ENCODE data around the gene GRAMD4.

GRAMD4 gene

GRCh38 chr22:46671824-46672432 lies 51.7 kb downstream of the GRAMD4 start:
- DNase-seq (ENCODE audit: low read depth): no peak

DNA sequence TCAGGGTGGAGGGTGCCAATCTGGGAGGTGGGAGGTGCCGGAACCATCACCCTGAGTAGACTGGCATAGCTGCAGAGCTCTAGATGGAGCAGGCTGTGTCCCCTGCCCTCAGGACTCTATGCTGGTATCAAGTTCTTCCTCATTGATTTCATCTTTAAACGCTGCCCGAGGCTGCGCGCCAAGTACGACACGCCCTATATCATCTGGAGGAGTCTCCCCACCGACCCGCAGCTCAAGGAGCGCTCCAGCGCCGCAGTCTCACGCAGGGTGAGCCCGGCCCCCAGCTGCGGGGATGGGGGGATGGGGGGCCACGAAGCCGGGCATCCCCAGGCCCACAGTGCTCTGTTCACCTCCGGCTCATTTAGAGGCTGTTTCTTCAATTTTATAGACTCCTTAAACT lies 52.5 kb downstream of the GRAMD4 start:
- DNase-seq (ENCODE audit: low read depth): no peak

GRCh38 chr22:46673205-46673604 lies 53.0 kb downstream of the GRAMD4 start:
- DNase-seq (ENCODE audit: low read depth): no peak

DNA sequence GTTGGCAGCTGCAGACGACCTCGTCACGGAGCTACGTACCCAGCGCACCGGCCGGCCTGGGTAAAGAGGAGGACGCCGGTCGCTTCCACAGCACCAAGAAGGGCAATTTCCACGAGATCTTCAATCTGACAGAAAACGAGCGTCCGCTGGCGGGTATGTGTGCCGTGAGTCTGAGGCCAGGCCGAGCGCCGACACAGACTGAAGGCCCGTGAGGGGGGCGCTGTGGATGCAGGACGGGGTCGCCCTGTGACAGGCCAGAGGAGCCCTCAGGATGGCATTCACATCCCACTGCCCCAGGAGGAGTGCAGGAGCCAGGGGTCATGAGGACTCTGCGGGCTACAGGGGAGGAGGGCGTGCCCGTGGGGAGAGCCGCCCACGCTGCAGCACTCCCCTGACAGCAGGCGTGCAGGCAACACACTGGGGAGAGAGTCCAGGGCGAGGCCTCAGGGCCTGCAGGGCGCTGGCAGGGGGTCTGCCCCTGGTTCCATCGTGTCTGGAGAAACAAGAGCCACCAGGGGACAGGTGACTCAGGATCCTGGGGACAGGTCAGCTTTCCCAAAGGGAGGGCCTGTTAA lies 53.6 kb downstream of the GRAMD4 start:
- DNase-seq (ENCODE audit: low read depth): no peak

DNA sequence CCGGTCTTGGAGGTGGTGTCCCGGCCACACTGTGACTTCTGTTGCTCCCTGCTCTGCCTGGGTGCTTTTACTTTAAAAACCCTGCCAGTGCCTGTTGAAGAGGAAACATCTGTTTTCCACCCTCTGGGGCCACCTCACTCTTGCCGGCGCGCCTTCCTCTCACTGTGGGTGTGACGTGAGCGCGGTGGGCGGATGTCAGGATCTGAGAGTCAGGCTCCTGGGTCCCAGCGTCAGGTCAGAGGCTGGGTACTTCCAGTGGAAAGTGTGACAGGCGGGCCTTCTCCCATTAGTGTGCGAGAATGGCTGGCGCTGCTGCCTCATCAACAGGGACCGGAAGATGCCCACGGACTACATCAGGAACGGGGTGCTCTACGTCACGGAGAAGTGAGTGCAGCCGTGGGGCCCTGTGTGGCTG lies 54.2 kb downstream of the GRAMD4 start:
- peak; percentile 83 for DNase-seq (ENCODE audit: low read depth)

DNA sequence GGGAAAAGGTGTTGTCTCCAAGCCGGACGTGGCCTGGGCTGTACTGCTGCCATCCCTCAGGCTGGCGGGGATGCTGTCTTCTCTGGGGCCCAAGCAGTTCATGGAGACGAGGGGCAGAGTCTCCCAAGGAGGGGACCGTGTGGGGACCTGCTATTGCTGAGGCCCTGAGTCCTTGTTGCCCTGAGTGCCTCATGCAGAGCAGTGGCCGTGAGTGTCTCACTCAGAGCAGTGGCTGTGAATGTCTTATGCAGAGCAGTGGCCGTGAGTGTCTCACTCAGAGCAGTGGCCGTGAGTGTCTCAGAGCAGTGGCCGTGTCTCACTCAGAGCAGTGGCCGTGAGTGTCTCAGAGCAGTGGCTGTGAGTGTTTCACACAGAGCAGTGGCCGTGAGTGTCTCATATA lies 54.7 kb downstream of the GRAMD4 start:
- DNase-seq (ENCODE audit: low read depth): no peak

GRCh38 chr22:46675479-46675878 lies 55.3 kb downstream of the GRAMD4 start:
- DNase-seq (ENCODE audit: low read depth): no peak

- no peak for DNase-seq (ENCODE audit: low read depth)
Measured at GRCh38 chr22:46675938-46676337, 55.8 kb downstream of the GRAMD4 start.

DNA sequence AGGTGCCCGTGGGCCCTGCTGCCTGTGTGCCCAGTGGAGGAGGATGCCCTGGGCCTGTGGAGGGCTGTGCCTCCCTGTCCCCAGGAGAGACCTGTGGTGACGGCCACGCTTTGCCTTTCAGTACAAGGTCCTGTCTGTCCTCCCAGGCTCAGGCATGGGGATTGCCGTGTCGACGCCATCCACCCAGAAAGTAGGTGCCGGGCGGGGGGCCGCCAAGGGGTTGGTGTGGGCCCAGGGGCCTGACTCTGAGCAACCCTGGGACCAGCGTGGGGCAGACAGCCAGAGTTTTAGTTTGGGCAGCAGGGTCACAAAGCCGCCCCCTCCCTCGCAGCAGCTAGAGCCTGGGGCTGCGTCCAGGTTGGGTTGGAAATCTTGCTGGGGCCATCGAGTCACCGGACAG lies 56.3 kb downstream of the GRAMD4 start:
- DNase-seq (ENCODE audit: low read depth): no peak

GRCh38 chr22:46676881-46677280 lies 56.7 kb downstream of the GRAMD4 start:
- DNase-seq (ENCODE audit: low read depth): no peak

DNA sequence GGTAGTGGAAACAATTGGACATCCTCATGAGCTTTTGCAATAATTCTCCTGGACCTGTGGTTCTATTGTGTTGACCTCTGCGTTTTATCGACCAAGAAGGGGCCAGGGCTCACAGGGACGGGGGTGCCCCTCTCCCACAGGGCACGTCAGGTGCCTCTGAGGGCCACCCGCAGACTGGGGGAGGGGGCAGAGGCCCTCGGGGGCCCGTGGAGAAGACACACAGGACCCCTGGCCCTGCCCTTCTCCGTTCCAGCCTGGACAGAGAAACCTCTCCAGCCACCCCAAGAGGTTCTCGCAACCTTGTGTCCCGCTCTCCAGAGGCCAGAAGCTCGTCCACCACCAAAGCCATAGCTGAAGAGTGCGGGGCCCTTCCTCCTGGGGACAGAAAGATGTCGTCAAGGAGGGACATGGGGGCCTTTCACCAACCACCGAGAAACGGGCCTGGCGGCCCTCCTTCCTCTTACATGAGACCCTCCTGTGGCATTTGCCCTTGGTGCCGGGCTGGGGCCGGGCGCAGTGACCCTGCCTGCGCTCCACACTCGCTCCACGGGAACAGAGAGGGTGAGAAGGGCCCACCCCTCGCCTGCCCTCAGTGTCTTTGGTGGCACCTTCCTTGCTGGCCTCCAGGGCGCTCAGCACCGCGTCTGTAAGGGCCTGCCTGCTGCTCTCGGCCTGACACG lies 57.3 kb downstream of the GRAMD4 start:
- no peak for DNase-seq (ENCODE audit: low read depth)

- no peak for DNase-seq (ENCODE audit: low read depth)
Measured at GRCh38 chr22:46678003-46678657, 57.9 kb downstream of the GRAMD4 start.

DNA sequence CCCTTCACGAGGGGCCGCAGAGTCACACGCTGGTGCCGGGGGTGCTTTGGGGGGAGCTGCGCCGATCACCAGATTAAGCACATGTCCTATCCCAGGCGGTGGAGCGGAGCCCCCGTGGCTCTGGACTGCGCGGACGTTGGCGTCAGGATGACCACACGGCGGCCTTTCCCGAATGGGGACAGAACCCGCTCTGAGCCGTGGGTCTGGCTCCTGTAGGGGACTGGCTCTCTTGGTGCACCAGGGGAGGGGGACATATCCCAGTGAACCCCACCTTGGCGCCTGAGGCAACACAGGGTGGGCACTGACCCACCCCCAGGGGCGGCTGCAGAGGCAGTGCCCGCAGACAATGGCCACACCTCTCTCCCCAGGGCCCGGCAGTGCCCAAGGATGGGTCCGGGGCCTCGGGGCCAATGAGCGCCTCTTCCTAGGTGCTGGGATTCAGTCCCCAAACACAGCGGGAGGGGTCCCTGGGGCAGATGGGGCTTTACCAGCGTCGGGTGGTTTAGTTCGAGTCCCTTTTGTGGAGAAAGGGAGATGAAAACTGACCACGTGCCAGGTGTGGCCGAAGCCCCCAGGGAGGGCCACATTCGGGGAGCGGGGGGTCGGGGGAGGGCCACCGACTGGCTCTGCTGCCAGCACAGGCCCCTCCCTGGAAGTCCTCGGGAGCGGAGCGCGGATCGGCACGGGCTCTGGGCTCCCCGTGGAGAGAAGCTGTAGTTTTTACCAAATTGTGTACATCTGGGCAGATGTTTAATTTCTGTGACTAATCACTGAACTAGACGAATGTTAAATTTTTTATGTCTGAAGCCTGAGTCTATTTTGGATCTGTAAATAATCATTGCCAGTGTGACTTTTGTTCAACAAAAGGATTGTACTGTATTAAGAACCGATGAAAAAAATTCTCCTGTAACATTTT lies 58.9 kb downstream of the GRAMD4 start:
- DNase-seq (ENCODE audit: low read depth): no peak

DNA sequence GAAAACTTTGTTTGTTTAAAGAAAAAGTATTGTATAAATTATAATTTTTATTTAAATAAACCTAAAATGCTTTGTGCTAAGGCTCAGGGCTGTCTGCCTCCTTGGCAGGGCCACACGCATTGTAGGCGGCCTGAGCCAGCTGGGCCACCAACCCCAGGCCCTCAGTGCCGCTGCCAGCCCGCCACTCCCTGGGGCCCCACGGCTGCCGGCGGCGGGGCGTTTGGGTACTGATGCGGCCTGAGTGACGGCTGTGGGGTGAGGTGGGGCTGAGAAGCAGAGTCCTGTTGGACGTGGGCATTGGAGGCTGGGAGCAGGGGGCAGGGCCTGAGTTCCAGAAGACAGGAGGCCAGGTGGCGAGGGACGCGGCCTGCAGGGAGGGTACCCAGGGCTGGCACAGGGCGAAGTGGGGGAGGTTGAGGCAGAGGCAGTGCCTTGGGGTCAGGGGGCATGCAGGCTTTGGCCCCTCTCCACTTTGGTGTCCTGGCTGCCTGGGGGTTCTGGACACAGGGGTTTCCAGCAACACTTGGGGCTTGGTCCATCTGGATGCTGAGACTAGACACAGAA lies 59.6 kb downstream of the GRAMD4 start:
- DNase-seq (ENCODE audit: low read depth): no peak

DNA sequence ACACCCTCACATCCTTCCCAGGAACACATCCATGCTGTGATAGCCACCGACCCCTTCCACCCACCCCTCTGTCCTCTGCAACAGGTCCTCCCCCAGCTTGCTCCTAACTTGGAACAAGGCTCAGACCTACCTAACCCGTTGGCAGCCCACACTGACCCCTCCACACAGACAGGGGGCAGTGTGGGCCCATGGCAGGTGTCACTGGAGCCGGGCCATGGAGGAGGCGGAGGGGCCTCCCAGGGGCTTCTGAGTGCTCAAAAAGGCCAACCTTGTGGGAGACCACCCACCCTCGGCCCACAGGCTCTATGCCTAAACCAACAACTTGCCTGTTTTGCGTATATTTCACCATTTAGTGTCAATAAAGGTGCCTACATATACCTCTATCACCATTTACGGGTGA lies 60.8 kb downstream of the GRAMD4 start:
- DNase-seq (ENCODE audit: low read depth): no peak

DNA sequence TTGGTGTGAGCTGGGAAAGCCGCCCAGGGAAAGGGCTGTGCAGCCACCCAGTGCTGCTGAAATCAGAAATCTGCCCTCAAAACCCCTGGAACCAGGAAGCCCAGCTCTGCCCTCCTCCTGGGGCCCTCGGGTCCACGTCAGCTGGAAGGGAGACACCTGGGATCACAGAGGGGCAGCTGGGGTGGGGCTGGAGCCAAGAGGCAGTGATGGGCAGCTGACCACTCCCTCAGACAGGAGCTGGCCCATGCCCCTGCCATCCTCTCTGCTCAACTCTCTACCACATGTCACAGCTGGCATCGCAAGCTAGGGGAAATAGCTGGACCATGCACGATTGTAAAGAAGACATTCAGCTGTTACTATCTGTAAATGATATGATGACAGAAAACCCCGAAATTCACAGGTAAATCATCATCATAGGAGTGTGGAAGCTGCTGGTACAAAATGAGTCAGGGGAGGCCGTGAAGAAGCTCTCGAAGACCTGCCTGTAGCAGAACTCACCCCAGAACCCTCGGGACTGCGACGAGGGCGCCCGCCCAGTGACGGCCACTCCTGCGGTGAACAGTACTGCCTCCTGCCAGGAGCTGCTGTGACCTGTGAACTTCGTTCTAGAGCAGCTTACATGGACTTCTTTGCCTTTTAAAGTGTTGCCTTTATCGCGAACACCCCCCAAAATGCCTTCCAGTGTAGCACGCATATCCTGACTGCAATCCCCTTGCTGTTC lies 62.0 kb downstream of the GRAMD4 start:
- DNase-seq (ENCODE audit: low read depth): no peak

GRCh38 chr22:46684706-46685105 lies 64.5 kb downstream of the GRAMD4 start:
- no peak for DNase-seq (ENCODE audit: low read depth)

DNA sequence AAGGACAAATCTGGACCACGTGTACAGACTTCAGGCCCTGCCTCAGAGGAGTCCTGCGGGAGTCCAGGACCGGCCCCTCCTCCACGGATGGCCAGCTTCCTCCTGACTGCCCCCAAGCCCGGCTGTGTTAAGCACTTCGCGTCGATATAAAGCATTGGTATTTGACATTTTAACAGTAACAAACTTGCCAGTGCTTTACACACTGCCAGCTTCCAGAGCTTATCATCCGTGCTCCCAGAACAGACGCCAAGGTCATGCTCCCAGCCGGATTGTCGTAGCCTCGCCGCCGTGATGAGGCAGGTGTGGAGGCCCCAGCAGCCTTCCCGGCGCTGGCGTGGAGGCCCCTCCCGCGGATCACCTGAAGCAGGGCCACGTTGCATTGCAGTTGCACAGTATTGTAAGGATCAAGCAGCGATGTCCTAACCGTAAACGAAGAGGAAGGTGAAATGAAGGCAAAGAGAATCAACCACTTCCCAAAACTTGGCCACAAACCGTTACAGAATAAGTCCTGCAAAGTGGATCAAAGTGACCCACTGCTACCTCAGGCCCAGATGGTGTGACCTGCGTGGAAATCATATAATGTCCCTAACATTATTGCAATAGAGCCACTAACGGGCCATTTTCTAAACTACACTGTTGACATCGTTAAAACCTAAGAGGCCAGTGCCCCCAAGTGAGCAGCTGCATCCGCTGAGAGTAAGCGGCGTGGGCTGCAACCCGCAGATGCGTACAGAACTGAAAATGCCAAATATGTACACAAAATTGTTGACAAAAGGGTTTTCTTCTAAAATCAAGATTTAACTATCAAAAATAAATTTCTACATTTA lies 66.2 kb downstream of the GRAMD4 start:
- no peak for DNase-seq (ENCODE audit: low read depth)

GRCh38 chr22:46687048-46687444 lies 66.9 kb downstream of the GRAMD4 start:
- no peak for DNase-seq (ENCODE audit: low read depth)

GRCh38 chr22:46687460-46687859 lies 67.3 kb downstream of the GRAMD4 start:
- DNase-seq (ENCODE audit: low read depth): no peak
